ENCODE data around the gene ZFYVE21.
"Not testable (repeated sequence)": the region's sequence is repeated elsewhere in the genome, so short reads cannot be mapped to it uniquely, and the experiment has no call there.

Gene ZFYVE21

GRCh38 chr14:103762036-103762435, 46.4 kb downstream of the ZFYVE21 start:
- no peaks in the 10 kb centered on the region for H3K27me3 Mint-ChIP-seq
- no peak overlapping the region for H3K27ac Mint-ChIP-seq
- H3K36me3 Mint-ChIP-seq (ENCODE audit: low read depth), result no peaks in the 10 kb centered on the region
- H3K4me3 Mint-ChIP-seq, result no peak overlapping the region
- H3K9me3 Mint-ChIP-seq, result no peaks in the 10 kb centered on the region
- ATAC-seq (no peak), DNase-seq (no peak)
- peaks cover 8% of the 10 kb centered on the region for H3K4me1 Mint-ChIP-seq

GRCh38 chr14:103762541-103762940, 46.9 kb downstream of the ZFYVE21 start:
- Mint-ChIP-seq H3K27ac (no peak overlapping the region), H3K36me3 (ENCODE audit: low read depth) (no peaks in the 10 kb centered on the region), H3K9me3 (no peaks in the 10 kb centered on the region), H3K4me1 (peaks cover 8% of the 10 kb centered on the region), H3K4me3 (no peak overlapping the region), H3K27me3 (no peaks in the 10 kb centered on the region)
- ATAC-seq (no peak), DNase-seq (no peak)

- ATAC-seq (peak; percentile 36), DNase-seq (no peak)
- Mint-ChIP-seq H3K27me3 (no peaks in the 10 kb centered on the region), H3K36me3 (ENCODE audit: low read depth) (no peaks in the 10 kb centered on the region), H3K27ac (no peak overlapping the region), H3K9me3 (no peaks in the 10 kb centered on the region), H3K4me3 (no peak overlapping the region), H3K4me1 (peaks cover 8% of the 10 kb centered on the region)
Measured at GRCh38 chr14:103763730-103764488, 48.3 kb downstream of the ZFYVE21 start.

GRCh38 chr14:103765526-103765925, 49.9 kb downstream of the ZFYVE21 start:
- Mint-ChIP-seq H3K4me3 (no peak overlapping the region), H3K9me3 (no peaks in the 10 kb centered on the region), H3K27ac (no peak overlapping the region), H3K27me3 (no peaks in the 10 kb centered on the region), H3K36me3 (ENCODE audit: low read depth) (no peaks in the 10 kb centered on the region), H3K4me1 (peaks cover 8% of the 10 kb centered on the region)
- ATAC-seq (no peak), DNase-seq (no peak)

GRCh38 chr14:103767336-103767894, 51.8 kb downstream of the ZFYVE21 start:
- Mint-ChIP-seq H3K27ac (no peak overlapping the region), H3K9me3 (peaks cover 6% of the 10 kb centered on the region), H3K4me1 (peaks cover 8% of the 10 kb centered on the region), H3K27me3 (no peaks in the 10 kb centered on the region), H3K4me3 (no peak overlapping the region), H3K36me3 (ENCODE audit: low read depth) (peaks cover 7% of the 10 kb centered on the region)
- DNase-seq (no peak), ATAC-seq (no peak)

GRCh38 chr14:103770500-103770899, 54.9 kb downstream of the ZFYVE21 start:
- no peak for ATAC-seq
- Mint-ChIP-seq H3K36me3 (ENCODE audit: low read depth) (peaks cover 11% of the 10 kb centered on the region), H3K4me3 (no peak overlapping the region), H3K9me3 (peaks cover 6% of the 10 kb centered on the region), H3K27me3 (no peaks in the 10 kb centered on the region), H3K4me1 (no peaks in the 10 kb centered on the region), H3K27ac (no peak overlapping the region)
- DNase-seq, result no peak

GRCh38 chr14:103770902-103771301, 55.3 kb downstream of the ZFYVE21 start:
- Mint-ChIP-seq H3K9me3 (peaks cover 6% of the 10 kb centered on the region), H3K4me1 (no peaks in the 10 kb centered on the region), H3K27me3 (no peaks in the 10 kb centered on the region), H3K4me3 (no peak overlapping the region), H3K36me3 (ENCODE audit: low read depth) (peaks cover 11% of the 10 kb centered on the region), H3K27ac (no peak overlapping the region)
- DNase-seq, result no peak
- no peak for ATAC-seq

GRCh38 chr14:103772078-103772712, 56.6 kb downstream of the ZFYVE21 start:
- DNase-seq, result no peak
- no peaks in the 10 kb centered on the region for H3K27me3 Mint-ChIP-seq
- no peak for ATAC-seq
- peaks cover 11% of the 10 kb centered on the region for H3K36me3 Mint-ChIP-seq (ENCODE audit: low read depth)
- peaks cover 6% of the 10 kb centered on the region for H3K9me3 Mint-ChIP-seq
- no peak overlapping the region for H3K4me3 Mint-ChIP-seq
- no peak overlapping the region for H3K27ac Mint-ChIP-seq
- H3K4me1 Mint-ChIP-seq, result no peaks in the 10 kb centered on the region

GRCh38 chr14:103773521-103773920, 57.9 kb downstream of the ZFYVE21 start:
- no peak for ATAC-seq

GRCh38 chr14:103775506-103775905, 59.9 kb downstream of the ZFYVE21 start:
- H3K9me3 Mint-ChIP-seq, result peaks cover 6% of the 10 kb centered on the region
- no peak overlapping the region for H3K27ac Mint-ChIP-seq
- ATAC-seq (no peak), DNase-seq (no peak)
- no peaks in the 10 kb centered on the region for H3K27me3 Mint-ChIP-seq
- no peaks in the 10 kb centered on the region for H3K4me1 Mint-ChIP-seq
- H3K4me3 Mint-ChIP-seq, result no peak overlapping the region
- peaks cover 13% of the 10 kb centered on the region for H3K36me3 Mint-ChIP-seq (ENCODE audit: low read depth)

More at GRCh38 chr14:103773521-103773920, 57.9 kb downstream of the ZFYVE21 start:
- H3K9me3 Mint-ChIP-seq, result peaks cover 6% of the 10 kb centered on the region
- no peaks in the 10 kb centered on the region for H3K27me3 Mint-ChIP-seq
- no peaks in the 10 kb centered on the region for H3K4me1 Mint-ChIP-seq
- no peak overlapping the region for H3K4me3 Mint-ChIP-seq
- no peak for DNase-seq
- peaks cover 11% of the 10 kb centered on the region for H3K36me3 Mint-ChIP-seq (ENCODE audit: low read depth)
- H3K27ac Mint-ChIP-seq, result no peak overlapping the region

- H3K36me3 Mint-ChIP-seq (ENCODE audit: low read depth), result peaks cover 13% of the 10 kb centered on the region
- not testable (repeated sequence) for H3K9me3 Mint-ChIP-seq, H3K27ac Mint-ChIP-seq, DNase-seq, ATAC-seq, H3K4me3 Mint-ChIP-seq, H3K4me1 Mint-ChIP-seq, H3K27me3 Mint-ChIP-seq
Measured at GRCh38 chr14:103776319-103776718, 60.7 kb downstream of the ZFYVE21 start.

- ATAC-seq (no peak), DNase-seq (no peak)
- Mint-ChIP-seq H3K9me3 (no peaks in the 10 kb centered on the region), H3K4me1 (no peaks in the 10 kb centered on the region), H3K4me3 (no peak overlapping the region), H3K27me3 (no peaks in the 10 kb centered on the region), H3K36me3 (ENCODE audit: low read depth) (peaks cover 4% of the 10 kb centered on the region), H3K27ac (no peak overlapping the region)
Measured at GRCh38 chr14:103782376-103782775, 66.8 kb downstream of the ZFYVE21 start.

Measured in activated naive CD8-positive, alpha-beta T cell treated with anti-CD3 and anti-CD28 coated beads, Interleukin-2, amount 50 U/mL, for 24 hours (primary cell).